ENCODE measurements around the gene TIGD2.

DNA sequence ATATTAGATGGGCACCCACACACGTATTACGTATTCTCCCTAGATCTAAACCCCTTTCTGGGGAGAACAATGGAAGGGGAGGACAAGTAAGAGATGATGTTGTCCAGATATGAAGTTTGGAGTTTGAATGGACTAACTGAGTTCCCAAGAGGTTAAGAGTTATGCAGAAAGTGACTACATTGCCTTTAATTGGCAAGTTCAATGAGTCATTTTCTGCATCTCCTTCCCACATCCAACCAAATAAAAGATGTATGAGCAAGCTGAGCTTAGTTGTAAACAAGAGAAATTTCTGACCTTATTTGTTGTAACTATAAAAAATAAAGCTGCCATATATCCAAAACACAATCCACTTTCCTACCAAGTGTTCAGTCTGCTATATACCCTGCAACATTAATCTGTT is 50.5 kb downstream of the TIGD2 start:
- TF ChIP-seq, protein P1, sequence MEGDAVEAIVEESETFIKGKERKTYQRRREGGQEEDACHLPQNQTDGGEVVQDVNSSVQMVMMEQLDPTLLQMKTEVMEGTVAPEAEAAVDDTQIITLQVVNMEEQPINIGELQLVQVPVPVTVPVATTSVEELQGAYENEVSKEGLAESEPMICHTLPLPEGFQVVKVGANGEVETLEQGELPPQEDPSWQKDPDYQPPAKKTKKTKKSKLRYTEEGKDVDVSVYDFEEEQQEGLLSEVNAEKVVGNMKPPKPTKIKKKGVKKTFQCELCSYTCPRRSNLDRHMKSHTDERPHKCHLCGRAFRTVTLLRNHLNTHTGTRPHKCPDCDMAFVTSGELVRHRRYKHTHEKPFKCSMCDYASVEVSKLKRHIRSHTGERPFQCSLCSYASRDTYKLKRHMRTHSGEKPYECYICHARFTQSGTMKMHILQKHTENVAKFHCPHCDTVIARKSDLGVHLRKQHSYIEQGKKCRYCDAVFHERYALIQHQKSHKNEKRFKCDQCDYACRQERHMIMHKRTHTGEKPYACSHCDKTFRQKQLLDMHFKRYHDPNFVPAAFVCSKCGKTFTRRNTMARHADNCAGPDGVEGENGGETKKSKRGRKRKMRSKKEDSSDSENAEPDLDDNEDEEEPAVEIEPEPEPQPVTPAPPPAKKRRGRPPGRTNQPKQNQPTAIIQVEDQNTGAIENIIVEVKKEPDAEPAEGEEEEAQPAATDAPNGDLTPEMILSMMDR (IDR thresholded peaks at IDR 0.05), result no peak
- no peak for TF ChIP-seq POLR2A (IDR thresholded peaks at IDR 0.05)
